GM11168 (cell line): ENCODE data around the gene DOCK2.

Experiments used
- in situ Hi-C: fragments of 300-500 bp; cut with MboI; formaldehyde crosslinking; loops from one replicate; pipeline ENCODE4 v1.12.0; 2022; ENCODE audit warnings: low sequenced_read_pairs; ENCODE audit not compliant: unreplicated experiment

The DOCK2 gene

DNA sequence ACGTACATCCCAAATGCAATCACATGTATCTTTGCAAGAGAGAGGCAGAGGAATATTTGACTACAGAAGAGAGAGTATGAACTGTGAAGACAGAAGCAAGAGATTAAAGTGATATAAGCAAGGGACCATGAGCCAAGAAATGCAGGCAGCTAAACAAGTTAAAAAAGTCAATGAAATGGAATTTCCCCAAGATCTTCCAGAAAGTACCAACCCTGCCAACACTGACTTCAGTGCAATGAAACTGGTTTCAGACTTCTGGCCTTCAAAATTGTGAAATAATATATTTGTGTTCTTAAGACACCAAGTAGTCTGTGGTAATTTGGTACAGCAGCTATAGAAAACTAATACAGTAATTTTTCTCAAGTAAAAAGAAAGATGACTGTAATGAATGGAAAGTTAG, 489.6 kb downstream of the DOCK2 start:
- in situ Hi-C loops, result no loop called here

DNA sequence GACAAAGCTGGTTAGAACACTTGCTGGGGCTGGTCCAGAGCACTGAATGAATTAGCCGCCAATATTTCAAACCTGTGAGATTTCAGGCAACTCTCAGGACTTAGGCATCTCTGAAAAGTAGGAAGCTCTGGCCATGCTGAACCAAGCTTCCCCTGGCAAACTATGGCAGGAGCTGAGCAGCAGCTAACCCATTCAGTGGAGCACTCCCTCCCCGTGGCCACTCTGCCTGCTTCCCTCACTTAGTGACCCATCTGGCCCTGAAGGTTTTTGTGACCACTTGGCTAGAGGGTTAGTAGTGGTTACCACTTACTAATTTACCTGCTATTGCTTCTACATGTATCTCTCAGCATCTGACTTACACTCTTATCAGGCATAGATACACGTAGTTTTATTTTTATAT, 494.2 kb downstream of the DOCK2 start:
- in situ Hi-C loops, result no loop called here

DNA sequence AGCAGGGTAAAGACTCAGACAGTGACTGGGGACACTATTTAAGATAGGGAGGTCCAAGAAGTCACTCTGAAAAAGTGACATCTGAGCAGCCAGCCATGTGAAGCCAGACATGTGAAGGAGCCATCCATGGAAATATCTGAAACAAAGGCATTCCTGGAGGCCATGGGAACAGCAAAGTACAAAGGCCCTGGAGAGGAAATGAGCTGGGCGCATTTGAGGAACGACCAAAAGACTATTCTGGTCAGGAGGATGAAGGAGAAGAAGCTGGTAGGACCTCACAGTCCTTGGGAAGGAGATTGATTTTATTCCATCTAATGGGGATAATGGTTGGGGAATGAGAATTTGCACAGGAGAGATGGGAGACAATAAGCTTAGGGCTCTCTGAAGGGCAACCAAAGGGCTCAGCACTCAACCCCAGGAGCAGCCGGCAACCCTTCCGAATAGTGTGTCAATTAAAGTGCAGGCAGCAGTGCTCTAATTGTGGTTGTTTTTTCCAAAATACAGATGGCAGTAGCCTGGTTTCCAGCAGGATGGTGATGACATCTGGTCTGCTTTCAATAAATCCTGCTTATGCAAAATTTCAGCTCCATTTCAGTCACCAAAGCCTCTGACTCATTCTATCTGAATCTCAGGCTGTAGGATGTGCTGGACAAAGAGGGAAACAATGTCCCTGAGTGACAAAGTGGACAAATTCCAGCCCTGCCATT, 495.3 kb downstream of the DOCK2 start:
- in situ Hi-C loops, result no loop called here
